ENCODE measurements around the gene RDH13.

DNA sequence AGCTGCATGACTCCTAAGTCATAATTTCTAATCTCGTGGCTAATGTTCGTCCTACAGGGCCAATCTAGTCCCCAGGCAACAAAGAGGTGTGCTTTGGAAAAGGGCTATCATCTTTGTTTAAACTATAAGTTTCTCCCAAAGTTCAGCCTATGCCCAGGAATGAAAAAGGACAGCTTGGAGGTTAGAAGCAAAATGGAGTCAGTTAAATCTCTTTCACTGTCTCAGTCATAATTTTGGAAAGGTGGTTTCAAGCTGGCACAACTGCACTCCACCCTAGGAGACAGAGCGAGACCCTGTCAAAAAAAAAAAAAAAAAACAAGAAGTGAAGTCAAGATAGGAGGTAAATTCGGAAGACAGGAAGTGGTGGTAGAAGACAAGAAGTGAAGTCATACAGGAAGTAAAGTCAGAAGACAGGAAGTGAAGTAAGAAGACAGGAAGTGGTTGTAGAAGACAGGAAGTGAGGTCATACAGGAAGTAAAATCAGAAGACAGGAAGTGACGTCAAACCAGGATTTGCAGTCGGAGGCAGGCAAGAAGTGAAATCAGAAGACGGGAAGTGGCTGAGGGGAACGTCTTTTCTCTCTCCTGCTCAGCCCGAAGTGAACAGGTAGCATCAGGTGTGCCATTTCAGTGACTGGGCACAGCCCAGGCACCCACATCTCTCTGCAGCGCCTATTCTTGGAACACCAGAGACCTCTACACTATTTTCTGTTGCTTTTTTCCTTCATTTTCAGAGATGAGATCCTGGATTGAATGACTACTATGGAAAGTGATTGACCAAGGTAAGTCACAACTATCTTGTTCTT, 57.1 kb downstream of the RDH13 start:
- TF ChIP-seq POLR2A (IDR thresholded peaks at IDR 0.05) = peak in 1 of 2 donors; percentile 13
- TF ChIP-seq POLR2AphosphoS5 (IDR thresholded peaks at IDR 0.05) = peak; percentile 27
- TF ChIP-seq, protein P1, sequence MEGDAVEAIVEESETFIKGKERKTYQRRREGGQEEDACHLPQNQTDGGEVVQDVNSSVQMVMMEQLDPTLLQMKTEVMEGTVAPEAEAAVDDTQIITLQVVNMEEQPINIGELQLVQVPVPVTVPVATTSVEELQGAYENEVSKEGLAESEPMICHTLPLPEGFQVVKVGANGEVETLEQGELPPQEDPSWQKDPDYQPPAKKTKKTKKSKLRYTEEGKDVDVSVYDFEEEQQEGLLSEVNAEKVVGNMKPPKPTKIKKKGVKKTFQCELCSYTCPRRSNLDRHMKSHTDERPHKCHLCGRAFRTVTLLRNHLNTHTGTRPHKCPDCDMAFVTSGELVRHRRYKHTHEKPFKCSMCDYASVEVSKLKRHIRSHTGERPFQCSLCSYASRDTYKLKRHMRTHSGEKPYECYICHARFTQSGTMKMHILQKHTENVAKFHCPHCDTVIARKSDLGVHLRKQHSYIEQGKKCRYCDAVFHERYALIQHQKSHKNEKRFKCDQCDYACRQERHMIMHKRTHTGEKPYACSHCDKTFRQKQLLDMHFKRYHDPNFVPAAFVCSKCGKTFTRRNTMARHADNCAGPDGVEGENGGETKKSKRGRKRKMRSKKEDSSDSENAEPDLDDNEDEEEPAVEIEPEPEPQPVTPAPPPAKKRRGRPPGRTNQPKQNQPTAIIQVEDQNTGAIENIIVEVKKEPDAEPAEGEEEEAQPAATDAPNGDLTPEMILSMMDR (IDR thresholded peaks at IDR 0.05) = no peak
